KOPT-K1 (cell line): Measurements from ENCODE around the gene RHOT1.
A peak's percentile ranks its signal among the peaks of the same experiment; 100 is the strongest.
"Not testable (repeated sequence)": the region's sequence is repeated elsewhere in the genome, so short reads cannot be mapped to it uniquely, and the experiment has no call there.

Source experiments
- H3K27ac ChIP-seq: fragments of 200-600 bp; sonication (generic); 2 replicates; pipeline ENCODE4 v1.5.1; 2016; ENCODE audit warnings: antibody characterized with exemption, mild to moderate bottlenecking, low read depth, low read length; ENCODE audit not compliant: poor library complexity, severe bottlenecking
- H3K36me3 ChIP-seq: fragments of 200-600 bp; sonication (generic); 2 replicates; pipeline ENCODE4 v1.5.1; 2017; ENCODE audit warnings: antibody characterized with exemption, mild to moderate bottlenecking, low read length, moderate library complexity; ENCODE audit not compliant: insufficient read depth
- H3K9me3 ChIP-seq: fragments of 200-600 bp; sonication (generic); 2 replicates; pipeline ENCODE4 v1.5.1; 2017; ENCODE audit warnings: antibody characterized with exemption, low read length, mild to moderate bottlenecking; ENCODE audit not compliant: insufficient read depth, poor library complexity, severe bottlenecking

Gene RHOT1

DNA sequence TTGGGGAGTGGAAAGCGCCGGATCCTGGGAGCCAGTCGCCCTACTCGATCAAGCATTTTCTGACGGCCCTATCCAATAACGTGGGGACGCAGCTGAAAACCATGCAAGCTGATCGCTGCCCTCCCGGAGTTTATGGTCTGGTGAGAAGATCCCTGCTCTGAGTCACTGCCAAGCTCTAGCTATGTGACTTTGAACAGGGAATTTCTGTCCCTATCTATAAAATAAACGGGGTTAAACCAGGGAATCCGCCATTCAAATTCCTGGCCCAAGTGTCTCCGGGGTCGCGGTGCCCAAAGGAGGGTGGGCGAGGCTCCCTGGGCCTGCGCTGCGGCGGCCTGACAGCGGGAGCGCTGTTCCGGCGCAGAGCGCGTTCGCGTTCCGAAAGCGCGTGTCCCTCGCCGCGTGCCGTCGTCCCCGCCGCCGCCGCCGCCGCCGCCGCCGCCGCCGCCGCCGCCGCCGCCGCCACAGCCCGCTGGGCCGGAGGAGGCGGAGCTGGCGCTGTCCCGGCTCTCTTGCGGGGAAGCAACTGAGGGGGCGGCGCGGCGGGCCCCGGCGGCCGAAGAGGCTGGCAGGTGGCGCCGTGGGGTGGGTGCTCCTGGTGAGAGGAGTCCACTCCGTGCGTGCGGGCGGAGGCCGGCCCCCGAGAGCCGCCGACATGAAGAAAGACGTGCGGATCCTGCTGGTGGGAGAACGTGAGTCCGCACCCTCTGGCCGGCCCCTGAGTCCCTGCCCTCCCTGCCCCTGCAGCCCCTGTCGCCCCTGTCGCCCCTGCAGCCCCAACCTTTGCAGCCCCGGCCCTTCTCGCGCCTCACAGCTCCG lies at the start of gene RHOT1:
TSS of gene RHOT1 (plus strand) at position 465 of the 819 bp plus-strand sequence. CDS start at position 656, 191 bp downstream.
- Histone ChIP-seq H3K27ac (peak within 1 kb of the TSS; percentile 65), H3K9me3 (no peaks in the 10 kb centered on the region), H3K36me3 (0 out of 2 replicates have a peak, but pooled peaks cover 6% of the 10 kb centered on the region)

DNA sequence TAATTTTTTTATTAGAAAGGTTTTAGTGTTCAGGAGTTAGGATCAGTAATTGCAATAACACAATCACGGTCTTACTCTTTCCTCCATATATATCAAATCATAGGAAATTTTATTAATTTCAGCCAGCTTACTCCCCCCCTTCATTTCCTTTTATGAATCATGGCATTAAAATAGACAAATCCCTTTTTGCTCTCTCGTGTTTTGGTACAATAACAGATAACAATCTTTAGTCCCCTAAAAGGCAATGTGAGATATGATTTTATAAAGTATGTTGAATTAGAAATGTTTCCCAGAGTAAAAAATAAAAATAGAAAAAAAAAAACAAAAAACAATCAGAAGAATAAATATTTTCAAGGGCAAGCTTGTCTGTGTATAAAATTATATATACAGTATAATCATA lies 42.6 kb upstream of the RHOT1 start:
- Histone ChIP-seq H3K9me3 (no peaks in the 10 kb centered on the region), H3K27ac (no peak overlapping the region), H3K36me3 (no peaks in the 10 kb centered on the region)

DNA sequence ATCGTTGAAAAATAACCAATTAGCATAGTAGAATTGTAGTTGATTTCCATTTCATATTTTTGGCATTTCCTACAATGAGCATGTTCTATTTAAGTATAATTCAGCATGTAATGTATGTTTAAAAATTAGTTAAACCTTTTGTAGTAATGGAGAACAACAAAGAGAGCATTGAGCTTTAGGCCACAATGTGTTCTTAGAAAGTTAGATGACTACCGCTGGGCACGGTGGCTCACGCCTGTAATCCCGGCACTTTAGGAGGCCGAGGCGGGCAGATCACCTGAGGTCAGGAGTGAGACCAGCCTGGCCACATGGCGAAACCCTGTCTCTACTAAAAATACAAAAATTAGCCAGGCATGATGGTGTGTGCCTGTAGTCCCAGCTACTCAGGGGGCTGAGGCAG lies 42.0 kb upstream of the RHOT1 start:
- not testable (repeated sequence) for H3K36me3 ChIP-seq, H3K9me3 ChIP-seq, H3K27ac ChIP-seq

DNA sequence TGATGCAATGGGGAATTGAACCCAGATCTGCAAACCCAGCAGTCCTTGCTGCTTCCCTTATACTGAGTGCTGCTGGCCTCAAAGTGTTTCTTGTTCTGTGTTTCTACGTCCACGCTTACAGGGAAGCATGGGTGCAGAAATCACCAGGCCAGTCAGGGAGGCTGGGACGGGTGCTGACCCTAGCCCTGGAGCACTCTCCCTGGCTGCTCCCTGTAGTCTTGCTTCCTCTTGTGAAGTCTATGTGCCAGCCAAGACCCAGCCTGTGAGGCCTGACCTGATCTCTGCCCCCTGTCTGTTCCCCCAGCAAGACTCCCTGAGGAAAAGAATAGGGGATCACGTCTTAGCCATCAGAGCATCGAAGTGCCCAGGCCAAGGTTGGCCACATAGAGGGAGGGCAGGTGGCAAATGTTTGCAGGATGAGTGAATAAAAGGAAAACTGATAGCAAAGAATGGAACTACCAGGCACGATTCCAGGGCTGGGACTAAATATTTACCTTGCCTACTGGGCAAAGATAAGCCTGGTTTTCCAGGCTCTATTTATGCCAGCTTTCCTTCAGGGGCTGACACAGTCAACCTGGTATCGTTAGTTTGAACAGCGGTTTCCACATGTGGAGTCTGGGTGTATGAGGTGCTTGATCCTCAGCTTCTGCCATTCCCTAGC lies 41.2 kb upstream of the RHOT1 start:
- Histone ChIP-seq H3K36me3 (no peaks in the 10 kb centered on the region), H3K27ac (no peak overlapping the region), H3K9me3 (no peaks in the 10 kb centered on the region)

DNA sequence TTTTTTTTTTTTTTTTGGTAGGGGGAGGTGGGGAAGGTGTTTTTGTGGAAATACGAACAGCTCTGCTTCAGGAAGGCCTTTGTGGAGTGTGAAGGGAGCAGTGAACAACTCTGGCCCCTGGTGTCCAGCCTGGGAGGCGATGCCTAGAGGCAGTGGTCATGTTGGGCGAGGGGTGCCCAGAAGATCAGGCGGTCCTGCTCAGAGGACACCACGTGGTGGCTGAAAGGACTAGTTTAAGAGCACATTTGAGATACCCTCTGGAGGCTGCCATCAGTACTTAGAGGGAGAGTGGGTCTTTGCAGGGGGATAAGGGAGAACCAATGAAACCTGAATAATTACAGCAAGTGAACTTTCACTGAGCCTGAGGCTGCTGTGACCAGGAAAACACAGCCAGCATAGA lies 40.1 kb upstream of the RHOT1 start:
- Histone ChIP-seq H3K27ac (no peak overlapping the region), H3K9me3 (no peaks in the 10 kb centered on the region), H3K36me3 (no peaks in the 10 kb centered on the region)

DNA sequence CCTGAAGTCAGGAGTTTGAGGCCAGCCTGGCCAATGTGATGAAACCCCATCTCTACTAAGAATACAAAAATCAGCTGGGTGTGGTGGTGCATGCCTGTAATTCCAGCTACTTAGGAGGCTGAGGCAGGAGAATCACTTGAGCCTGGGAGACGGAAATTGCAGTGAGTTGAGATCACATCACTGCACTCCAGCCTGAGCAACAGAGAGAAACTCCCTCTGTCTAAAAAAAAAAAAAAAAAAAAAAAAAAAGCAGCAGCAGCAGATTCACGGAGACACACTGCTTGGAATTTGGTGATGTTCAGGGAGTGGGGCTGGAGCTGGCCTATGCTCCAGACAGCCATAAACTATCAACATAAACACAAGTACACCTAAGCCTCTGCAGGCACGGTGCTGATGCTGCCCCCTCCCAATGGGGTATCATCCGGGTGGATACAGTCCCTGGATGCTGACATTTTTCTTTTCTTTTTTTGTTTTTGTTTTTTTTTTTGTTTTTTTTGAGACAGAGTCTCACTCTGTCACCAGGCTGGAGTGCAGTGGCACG lies 39.6 kb upstream of the RHOT1 start:
- H3K27ac ChIP-seq = no peak overlapping the region
- no peaks in the 10 kb centered on the region for H3K9me3 ChIP-seq
- H3K36me3 ChIP-seq = no peaks in the 10 kb centered on the region

DNA sequence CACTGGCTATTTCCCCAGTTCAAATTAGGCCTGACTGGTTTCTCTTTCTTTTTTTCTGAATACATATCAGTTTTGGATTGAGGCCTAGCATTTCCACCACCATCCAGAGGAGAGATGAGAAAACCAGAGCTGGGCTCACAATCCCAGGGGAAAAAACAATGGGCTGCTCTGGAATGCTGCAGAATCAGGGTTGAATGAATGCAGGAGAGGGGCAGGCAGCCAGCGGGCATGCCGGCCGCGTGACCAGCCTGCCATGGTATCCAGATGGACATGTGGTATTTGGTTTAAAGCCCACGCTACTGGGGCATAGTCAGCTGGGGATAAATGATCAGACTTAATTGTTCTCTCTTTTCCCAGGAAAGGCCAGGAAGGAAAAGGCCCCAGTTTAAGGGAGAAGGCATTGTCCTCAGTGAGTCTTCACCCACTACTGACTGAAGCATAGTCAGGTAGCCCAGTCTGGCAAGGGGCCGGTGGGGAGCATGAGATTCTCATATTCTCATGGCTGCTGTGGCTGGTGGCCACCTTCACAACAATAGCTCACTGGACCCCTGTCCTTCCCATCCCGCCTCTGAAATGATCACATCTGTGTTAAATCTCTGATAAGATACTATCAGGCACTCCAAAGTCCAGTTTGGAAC lies 38.7 kb upstream of the RHOT1 start:
- Histone ChIP-seq H3K9me3 (no peaks in the 10 kb centered on the region), H3K36me3 (no peaks in the 10 kb centered on the region), H3K27ac (no peak overlapping the region)

DNA sequence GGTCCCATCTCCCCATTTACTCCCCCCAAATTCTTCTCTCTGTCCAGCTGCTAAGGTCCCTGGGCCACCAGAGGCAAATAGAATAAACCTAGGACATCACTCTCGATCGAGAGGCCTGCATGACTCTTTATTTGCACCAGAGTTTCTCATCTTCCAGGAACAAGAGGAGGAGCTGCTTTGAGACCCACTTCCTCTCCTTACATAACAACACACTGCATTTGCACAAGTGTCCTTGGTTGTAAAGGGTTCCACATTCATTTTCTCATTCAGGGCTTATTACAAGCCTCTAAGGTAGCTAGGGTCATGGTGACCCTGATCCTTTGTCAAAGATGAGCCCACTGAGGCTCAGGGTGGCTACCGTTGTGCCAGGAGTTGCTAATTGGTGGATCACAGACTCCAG lies 38.1 kb upstream of the RHOT1 start:
- Histone ChIP-seq H3K36me3 (no peaks in the 10 kb centered on the region), H3K9me3 (no peaks in the 10 kb centered on the region), H3K27ac (no peak overlapping the region)

DNA sequence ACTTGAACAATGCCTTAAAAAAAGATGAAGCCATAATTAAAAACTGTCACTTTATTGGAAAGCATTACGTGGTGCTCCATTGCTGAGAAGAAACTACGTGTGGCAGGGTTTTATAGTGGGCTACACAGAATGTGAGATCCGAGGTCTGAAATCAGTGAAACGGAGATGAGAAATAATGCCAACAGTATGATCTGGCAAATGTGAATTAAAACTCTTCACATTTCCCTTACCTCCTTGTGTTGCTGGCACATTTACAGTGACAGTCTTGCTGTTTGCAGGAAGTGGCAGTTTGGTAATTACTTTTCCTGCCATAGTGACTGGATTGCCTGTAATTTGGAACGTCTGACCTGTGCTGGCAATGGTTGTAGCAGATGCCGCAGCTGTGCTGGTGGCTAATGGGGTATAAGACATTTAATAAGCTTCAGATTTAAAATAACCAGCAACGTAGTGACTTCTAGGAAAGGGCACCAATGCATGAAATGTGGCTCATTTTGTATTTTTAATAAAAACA lies 35.8 kb upstream of the RHOT1 start:
- H3K36me3 ChIP-seq, H3K27ac ChIP-seq, H3K9me3 ChIP-seq: not testable (repeated sequence)

DNA sequence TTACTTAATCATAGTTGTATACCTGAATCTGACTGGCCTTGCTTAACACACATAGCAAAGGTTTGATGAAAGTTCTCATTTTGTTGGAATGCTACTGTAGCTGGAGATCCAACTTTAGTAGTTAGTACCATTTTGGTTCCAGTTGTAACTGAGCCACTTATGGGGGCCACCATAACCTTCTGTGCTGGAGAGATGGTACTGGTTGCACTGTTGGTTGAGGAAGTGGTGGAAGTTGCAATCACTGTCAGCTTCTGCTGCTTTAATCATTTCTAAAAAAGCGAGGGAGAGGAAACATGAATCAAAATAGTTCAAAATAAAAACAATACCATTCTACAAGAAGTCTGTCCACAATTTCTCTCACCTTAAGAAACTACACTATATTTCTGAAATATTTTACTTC lies 35.1 kb upstream of the RHOT1 start:
- H3K36me3 ChIP-seq, H3K9me3 ChIP-seq, H3K27ac ChIP-seq: not testable (repeated sequence)

DNA sequence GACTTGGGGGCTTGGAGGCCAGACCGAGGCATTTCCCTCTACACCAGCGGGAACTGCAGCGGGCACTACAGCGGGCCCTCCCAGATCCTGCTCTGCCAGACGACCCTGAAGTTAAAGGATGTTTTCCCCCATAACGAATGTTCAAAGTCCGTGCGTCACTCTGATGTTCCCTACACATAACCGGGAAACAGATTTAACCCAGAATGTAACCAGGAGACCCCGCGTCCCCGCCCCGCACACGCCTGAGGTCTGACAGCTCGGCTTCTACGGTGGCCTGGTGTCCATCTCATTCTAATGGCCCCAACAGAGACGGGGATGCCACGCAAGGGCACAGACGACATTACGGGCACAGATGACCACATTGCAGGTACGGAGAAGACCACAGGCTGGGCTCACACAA lies 31.7 kb upstream of the RHOT1 start:
- Histone ChIP-seq H3K27ac (no peak overlapping the region), H3K36me3 (no peaks in the 10 kb centered on the region), H3K9me3 (no peaks in the 10 kb centered on the region)

DNA sequence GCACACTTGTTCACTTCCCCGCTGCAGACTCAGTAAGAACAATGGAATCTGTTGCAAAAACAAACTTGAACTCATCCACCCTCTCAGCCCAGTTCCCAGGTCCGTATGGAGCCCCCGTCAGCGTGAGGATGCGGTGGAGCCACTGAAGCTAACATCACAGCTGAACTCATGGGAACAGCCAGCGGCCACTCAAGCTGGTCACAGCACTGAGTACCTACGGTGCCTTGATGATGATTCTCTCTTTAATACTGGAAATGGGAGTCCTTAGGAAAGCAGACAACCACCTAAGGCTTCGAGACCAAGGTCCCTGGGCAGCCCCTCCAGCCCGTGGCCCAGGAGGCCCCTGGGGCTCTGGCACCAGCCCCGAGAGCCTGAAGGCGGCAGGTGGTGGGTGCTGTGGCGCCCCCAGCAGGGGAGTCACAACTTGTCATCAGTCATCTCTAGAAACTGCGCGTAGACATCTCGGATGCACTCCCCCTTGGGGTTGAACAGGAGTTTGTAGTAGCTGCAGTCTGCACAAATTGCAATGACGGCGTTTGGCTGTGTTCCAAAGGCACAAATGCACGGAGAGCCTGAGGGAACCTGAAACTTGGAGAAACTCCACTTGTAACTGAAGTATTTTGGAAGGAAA lies 31.0 kb upstream of the RHOT1 start:
- H3K9me3 ChIP-seq = no peaks in the 10 kb centered on the region
- H3K36me3 ChIP-seq = no peaks in the 10 kb centered on the region
- H3K27ac ChIP-seq = no peak overlapping the region

DNA sequence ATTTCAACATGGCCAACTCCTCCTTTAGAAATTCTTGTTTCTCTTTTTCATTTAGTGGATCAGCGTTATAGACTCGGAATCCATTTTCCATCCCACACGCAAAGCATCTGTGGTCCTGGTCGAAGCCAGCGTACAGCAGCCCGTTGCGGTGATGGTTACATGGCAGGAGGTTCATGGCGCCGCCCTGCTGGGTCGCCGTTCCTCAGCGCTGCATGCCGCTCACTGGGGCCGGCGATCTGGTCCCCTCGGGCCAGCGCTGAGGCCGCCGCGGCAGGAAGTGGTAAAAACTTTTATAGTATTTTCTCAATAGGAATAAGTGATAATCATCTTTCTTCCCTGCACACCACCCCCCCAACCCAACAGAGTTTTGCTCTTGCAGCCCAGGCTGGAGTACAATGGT lies 29.9 kb upstream of the RHOT1 start:
- Histone ChIP-seq H3K9me3 (no peaks in the 10 kb centered on the region), H3K27ac (no peak overlapping the region), H3K36me3 (no peaks in the 10 kb centered on the region)

DNA sequence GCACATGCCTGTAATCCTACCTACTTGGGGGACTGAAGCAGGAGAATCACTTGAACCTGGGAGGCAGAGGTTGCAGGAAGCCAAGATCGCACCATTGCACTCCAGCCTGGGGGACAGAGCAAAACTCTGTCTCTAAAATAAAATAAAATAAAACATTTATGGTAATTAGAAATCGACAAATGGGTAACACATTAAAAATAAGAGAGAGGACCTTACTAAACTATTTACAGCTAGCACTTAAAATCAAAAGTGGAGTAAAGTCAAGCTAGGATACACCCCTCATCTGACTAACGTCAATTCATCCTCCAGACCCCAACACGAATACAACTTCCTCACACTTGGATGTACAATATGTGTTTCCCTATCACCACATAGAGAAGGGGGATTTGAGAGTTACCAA lies 27.8 kb upstream of the RHOT1 start:
- no peaks in the 10 kb centered on the region for H3K36me3 ChIP-seq
- no peaks in the 10 kb centered on the region for H3K9me3 ChIP-seq
- peak overlapping the region; percentile 8 for H3K27ac ChIP-seq

DNA sequence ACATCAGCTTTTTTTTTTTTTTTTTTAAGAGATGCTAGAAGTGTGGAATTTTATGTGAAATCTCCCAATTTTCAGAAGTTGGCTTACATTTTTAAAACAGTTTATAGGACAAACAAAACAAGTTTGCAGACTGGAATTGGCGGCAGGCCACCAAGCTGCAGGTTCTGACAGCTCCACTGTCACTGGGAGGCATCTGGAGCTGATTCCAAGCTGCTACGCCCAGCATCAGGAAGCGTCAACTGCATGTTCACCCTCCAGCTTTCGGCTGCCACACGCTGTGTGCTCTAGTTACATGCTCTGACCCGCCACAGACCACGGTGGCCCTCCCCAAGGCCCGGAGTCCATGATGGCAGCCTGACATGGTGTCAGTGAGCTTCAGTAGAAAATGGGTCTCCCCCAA lies 26.8 kb upstream of the RHOT1 start:
- not testable (repeated sequence) for H3K27ac ChIP-seq, H3K36me3 ChIP-seq, H3K9me3 ChIP-seq
